Measurements from ENCODE around the gene MTMR3. TPM values are rescaled to one million over a fixed set of nuclear protein-coding genes. Genes with fewer than 3 reads are reported as not detected.

Gene MTMR3
- total and polyA plus RNA-seq, 2 donors (not counting 1 experiment from before 2014, with no cell fraction given): 31.7 to 67.8 TPM

- no peak overlapping the region for H3K27ac ChIP-seq (ENCODE audit: low read length in 2 of 2)
- H3K79me2 ChIP-seq (ENCODE audit: control insufficient read depth, insufficient read depth, low read length): no peaks in the 10 kb centered on the region
- no peaks in the 10 kb centered on the region for H3K36me3 ChIP-seq (replicated peaks in 1 of 2; ENCODE audit: control extremely low read depth in 1 of 2, control insufficient read depth in 1 of 2, extremely low read depth in 1 of 2, insufficient read depth in 2 of 2, low read length in 1 of 2)
- DNase-seq: peak; percentile 15
- 50% methylated on average over 4 of the region's 10 CpGs for WGBS (ENCODE audit: insufficient coverage)
- no peak overlapping the region for H3K9ac ChIP-seq (ENCODE audit: low read length)
- Mint-ChIP-seq H3K4me3 (peak overlapping the region; percentile 65), H3K4me1 (peaks cover 12% of the 10 kb centered on the region), H3K27ac (no peak overlapping the region), H3K9me3 (ENCODE audit: insufficient read depth) (no peaks in the 10 kb centered on the region), H3K27me3 (peaks cover 32% of the 10 kb centered on the region)
- H2AFZ ChIP-seq (ENCODE audit: insufficient read depth, low read depth, low read length, poor library complexity, severe bottlenecking): peak overlapping the region; percentile 38
- H4K20me1 ChIP-seq (ENCODE audit: control insufficient read depth, insufficient read depth, low read length, poor library complexity, severe bottlenecking): no peaks in the 10 kb centered on the region
- intact Hi-C loops (cut with micrococcal nuclease): no loop called here
- peaks cover 0 to 18% (median 4%) of the 10 kb centered on the region in 4 experiments for H3K27me3 ChIP-seq (replicated peaks in 1 of 4; ENCODE audit: control extremely low read depth in 1 of 4, control insufficient read depth in 3 of 4, insufficient read depth in 4 of 4, low read length in 3 of 4)
- CTCF ChIA-PET: interaction anchor here (0.7 kb wide), 1 partner anchor 1211 kb away, joined by 4 read pairs; no protein-coding TSS in a partner anchor
- H3K4me3 ChIP-seq (ENCODE audit: control extremely low read depth in 1 of 5, extremely low read depth in 1 of 5, insufficient read depth in 1 of 5, low read depth in 2 of 5, low read length in 4 of 5): no peak overlapping the region
- no peak for TF ChIP-seq CTCF (IDR thresholded peaks at IDR 0.05)
- TF ChIP-seq EZH2 (IDR thresholded peaks at IDR 0.05; ENCODE audit: borderline replicate concordance, insufficient read depth, low read depth, low read length, poor library complexity, severe bottlenecking): no peak
- POLR2A ChIA-PET: interaction anchor here (0.7 kb wide), 1 partner anchor 729 kb away, joined by 8 read pairs; no protein-coding TSS in a partner anchor
- peak overlapping the region; percentile 36 for H3K4me2 ChIP-seq (replicated peaks; ENCODE audit: low read depth, low read length, poor library complexity, severe bottlenecking)
- H3K4me1 ChIP-seq (ENCODE audit: control insufficient read depth in 2 of 2, insufficient read depth in 2 of 2, low read length in 2 of 2): peaks cover 0 to 19% of the 10 kb centered on the region in 2 donors
- ATAC-seq (ENCODE audit: low read depth): no peak
- H3K9me3 ChIP-seq (ENCODE audit: control extremely low read depth in 1 of 3, control insufficient read depth in 2 of 3, insufficient read depth in 1 of 3, low read length in 2 of 3): peaks cover 0 to 14% (median 0%) of the 10 kb centered on the region in 3 donors
These were observed 195.6 kb downstream of the MTMR3 start for GRCh38 chr22:30078320-30079311.
